ENCODE results near the gene GDAP2.

GDAP2 gene

GRCh38 chr1:117964290-117965038, 35.0 kb upstream of the GDAP2 start:
- TF ChIP-seq, protein P1, sequence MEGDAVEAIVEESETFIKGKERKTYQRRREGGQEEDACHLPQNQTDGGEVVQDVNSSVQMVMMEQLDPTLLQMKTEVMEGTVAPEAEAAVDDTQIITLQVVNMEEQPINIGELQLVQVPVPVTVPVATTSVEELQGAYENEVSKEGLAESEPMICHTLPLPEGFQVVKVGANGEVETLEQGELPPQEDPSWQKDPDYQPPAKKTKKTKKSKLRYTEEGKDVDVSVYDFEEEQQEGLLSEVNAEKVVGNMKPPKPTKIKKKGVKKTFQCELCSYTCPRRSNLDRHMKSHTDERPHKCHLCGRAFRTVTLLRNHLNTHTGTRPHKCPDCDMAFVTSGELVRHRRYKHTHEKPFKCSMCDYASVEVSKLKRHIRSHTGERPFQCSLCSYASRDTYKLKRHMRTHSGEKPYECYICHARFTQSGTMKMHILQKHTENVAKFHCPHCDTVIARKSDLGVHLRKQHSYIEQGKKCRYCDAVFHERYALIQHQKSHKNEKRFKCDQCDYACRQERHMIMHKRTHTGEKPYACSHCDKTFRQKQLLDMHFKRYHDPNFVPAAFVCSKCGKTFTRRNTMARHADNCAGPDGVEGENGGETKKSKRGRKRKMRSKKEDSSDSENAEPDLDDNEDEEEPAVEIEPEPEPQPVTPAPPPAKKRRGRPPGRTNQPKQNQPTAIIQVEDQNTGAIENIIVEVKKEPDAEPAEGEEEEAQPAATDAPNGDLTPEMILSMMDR (conservative IDR thresholded peaks at IDR 0.05; ENCODE audit: control insufficient read depth, insufficient read depth, low read depth, low read length) = no peak
- DNase-seq (ENCODE audit: low read depth) = peak; percentile 21

DNA sequence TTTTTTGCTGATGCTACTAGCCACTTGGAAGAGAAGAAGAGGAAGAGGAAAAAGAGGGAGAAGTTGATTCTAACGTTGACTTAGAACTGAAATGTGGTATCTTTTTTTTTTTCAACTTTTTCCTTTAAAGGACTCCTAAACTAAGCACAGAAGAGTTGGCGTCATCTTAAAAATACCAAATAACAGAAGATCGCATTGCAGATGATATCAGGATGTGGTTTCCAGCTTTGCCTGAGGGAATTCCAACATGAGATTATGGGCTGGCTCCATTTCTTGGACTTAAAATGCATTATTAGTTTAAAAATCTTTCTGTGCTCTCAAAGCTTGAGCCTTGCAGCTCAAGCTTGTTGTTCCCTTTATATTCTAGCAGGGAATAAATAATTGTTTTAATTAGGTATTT, 29.9 kb upstream of the GDAP2 start:
- DNase-seq (ENCODE audit: low read depth) = peak; percentile 11
- no peak overlapping the region for H3K4me3 ChIP-seq (ENCODE audit: control insufficient read depth, low read depth, low read length)
- TF ChIP-seq, protein P1 (conservative IDR thresholded peaks at IDR 0.05; ENCODE audit: control insufficient read depth, insufficient read depth, low read depth, low read length) = no peak

More at GRCh38 chr1:117964290-117965038, 35.0 kb upstream of the GDAP2 start:
- H3K4me3 ChIP-seq (ENCODE audit: control insufficient read depth, low read depth, low read length) = no peak overlapping the region

GRCh38 chr1:117952386-117952785, 23.0 kb upstream of the GDAP2 start:
- no peak for DNase-seq (ENCODE audit: low read depth)

GRCh38 chr1:117942293-117942692, 12.9 kb upstream of the GDAP2 start:
- TF ChIP-seq, protein P1 (conservative IDR thresholded peaks at IDR 0.05; ENCODE audit: control insufficient read depth, insufficient read depth, low read depth, low read length) = no peak
- peak; percentile 26 for DNase-seq (ENCODE audit: low read depth)
- no peak overlapping the region for H3K4me3 ChIP-seq (ENCODE audit: control insufficient read depth, low read depth, low read length)

More at GRCh38 chr1:117952386-117952785, 23.0 kb upstream of the GDAP2 start:
- TF ChIP-seq, protein P1 (conservative IDR thresholded peaks at IDR 0.05; ENCODE audit: control insufficient read depth, insufficient read depth, low read depth, low read length) = no peak
- no peak overlapping the region for H3K4me3 ChIP-seq (ENCODE audit: control insufficient read depth, low read depth, low read length)

DNA sequence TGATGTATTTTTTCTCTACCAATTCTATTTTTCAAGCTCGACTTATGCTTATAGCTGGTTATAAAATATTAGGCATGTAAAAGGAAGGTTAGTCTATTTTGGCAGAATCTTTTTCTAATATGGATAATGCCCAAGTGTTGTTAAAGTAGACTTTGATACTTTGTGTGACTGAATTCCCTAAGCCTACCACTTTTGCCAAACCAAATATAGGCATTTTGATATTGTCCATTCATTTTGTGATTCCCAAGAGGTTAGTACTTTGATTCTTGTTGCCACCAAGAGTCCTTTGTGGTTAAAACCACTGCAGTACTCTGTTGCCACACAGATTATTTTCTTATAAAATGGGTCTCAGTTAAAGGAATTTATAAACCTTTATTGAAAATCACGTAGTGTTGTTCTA, 4.3 kb upstream of the GDAP2 start:
- no peak for DNase-seq (ENCODE audit: low read depth)
- no peak overlapping the region for H3K4me3 ChIP-seq (ENCODE audit: control insufficient read depth, low read depth, low read length)
- TF ChIP-seq, protein P1 (conservative IDR thresholded peaks at IDR 0.05; ENCODE audit: control insufficient read depth, insufficient read depth, low read depth, low read length) = no peak

GRCh38 chr1:117932576-117932975, 3.2 kb upstream of the GDAP2 start:
- no peak for DNase-seq (ENCODE audit: low read depth)
- TF ChIP-seq, protein P1 (conservative IDR thresholded peaks at IDR 0.05; ENCODE audit: control insufficient read depth, insufficient read depth, low read depth, low read length) = no peak
- H3K4me3 ChIP-seq (ENCODE audit: control insufficient read depth, low read depth, low read length) = no peak overlapping the region
